HG03442 (cell line): Measurements from ENCODE around the gene FER.
"Not testable (repeated sequence)": the region's sequence is repeated elsewhere in the genome, so short reads cannot be mapped to it uniquely, and the experiment has no call there.

Experiments used
- ATAC-seq: cut with Tn5 transposase; IDR thresholded peaks from one replicate; pipeline ENCODE4 v1.9.1; 2021; ENCODE audit warnings: mild to moderate bottlenecking, moderate library complexity; ENCODE audit not compliant: unreplicated experiment

FER gene

DNA sequence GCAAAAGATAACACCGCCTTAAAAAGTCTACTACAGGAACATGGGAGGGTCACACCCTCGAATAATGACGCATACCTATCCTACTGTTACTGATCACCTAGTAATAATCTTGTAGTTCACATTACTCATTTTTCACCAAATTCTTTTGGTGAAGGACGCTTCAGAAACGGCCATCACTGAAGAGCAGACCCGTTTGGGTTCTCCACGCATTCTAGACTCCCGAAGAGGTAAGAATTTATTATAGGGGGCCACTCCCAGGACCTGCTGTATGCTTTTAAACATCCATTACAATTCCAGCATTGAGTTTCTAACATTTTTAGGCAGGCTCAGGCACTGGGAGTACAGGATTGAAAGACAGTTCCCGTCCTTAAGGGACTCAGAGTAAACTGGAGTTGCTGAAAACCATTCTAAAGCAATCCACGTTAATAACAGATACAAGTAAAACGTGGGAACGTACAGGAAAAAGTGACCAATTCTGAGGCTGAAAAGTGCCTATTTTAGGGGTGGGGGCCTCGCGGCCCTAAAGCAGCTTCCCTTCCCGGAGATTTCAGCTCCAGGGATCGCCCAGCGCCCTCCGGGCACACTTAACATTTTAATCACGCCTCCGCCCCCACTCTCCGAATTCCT is at the start of gene FER:
Gene FER (plus strand): TSS at position 124 of the 627 bp plus-strand sequence. CDS start 50,286 bp downstream, outside the sequence.
- peak; percentile 21 for ATAC-seq

DNA sequence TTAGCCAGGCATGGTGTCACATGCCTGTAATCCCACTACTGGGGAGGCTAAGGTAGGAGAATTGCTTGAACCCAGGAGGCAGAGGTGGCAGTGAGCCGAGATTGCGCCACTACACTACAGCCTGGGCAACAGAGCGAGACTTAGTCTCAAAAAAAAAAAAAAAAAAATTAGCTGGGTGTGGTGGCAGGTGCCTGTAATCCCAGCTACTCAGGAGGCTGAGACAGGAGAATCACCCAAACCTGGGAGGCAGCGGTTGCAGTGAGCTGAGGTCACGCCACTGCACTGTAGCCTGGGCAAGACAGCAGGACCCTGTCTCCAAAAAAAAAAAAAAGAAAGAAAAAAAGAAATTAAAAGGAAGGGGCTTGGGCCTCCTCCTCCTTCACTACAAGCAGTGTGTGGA is 47.3 kb upstream of the FER start:
- not testable (repeated sequence) for ATAC-seq

DNA sequence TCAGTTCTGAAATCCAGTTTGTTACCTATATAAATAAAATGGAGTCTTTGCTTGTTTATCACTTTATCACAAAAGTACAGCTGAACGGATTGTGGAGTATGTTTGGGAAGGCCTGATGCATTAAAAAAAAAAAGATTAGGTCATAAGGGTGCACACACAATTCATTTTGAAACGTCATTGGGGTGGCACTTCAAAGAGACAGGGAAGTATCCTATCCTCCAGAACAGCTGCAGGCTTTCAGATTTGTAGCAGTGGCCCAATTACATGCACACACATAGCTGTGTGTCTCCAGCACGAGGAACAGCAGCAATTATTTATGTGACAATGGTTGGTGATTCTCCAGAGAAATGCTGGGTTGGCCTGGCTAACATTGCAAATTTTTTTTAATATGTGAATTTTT is 46.8 kb upstream of the FER start:
- ATAC-seq = no peak

DNA sequence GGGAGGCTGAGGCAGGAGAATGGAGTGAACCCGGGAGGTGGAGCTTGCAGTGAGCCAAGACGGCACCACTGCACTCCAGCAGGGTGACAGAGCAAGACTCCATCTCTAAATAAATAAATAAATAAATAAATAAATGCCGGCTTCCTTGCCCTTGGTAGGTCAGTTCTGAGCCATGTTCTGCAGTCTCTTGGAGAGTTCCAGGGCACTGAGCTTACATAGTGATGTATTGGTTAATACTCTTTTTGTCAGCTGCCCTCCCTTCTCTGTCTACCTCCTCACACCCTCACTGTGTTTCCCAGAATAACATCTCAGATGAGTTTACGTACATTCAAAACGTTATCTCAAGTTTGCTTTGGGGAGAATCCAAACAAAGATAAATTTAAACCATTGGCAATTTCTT is 45.2 kb upstream of the FER start:
- no peak for ATAC-seq

GRCh38 chr5:108703313-108703712 is 44.4 kb upstream of the FER start:
- no peak for ATAC-seq

DNA sequence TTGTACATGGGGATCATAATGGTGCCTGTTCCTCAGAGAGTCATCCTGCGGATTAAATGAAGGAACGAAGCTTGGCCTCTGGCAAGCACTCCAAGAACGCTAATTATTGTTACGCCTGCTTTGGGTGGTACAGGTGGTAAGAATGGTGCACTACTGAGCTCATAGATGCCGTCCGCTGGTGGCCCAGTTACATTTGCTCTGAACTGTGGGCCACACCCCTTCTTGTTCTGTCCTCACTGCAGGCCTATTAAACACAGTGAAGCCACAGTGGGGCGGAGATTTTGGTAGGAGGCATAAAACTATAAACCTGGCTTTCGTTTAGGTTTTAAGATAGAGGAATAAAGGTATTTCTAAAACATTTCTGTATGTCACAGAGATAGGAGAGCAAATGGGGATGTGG is 40.6 kb upstream of the FER start:
- ATAC-seq = no peak

DNA sequence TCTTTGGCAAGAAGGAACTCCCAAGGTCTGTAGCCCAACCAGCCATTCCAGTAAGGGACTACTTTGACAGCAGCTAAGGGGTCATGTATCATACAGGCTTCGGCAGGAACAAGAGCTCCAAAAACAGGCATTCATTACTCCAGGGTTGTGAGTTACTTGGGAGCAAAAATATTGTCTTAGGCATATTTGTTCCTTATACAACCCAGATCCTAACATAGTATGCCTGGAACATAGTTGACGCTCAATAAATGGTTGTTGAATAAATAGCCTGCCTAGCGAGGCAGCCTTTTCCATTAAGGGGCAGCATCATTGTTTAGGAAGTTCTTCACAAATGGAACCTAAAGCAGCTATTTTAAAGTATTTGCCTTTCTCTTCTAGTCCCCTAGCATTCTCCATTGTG is 35.8 kb upstream of the FER start:
- ATAC-seq = no peak

DNA sequence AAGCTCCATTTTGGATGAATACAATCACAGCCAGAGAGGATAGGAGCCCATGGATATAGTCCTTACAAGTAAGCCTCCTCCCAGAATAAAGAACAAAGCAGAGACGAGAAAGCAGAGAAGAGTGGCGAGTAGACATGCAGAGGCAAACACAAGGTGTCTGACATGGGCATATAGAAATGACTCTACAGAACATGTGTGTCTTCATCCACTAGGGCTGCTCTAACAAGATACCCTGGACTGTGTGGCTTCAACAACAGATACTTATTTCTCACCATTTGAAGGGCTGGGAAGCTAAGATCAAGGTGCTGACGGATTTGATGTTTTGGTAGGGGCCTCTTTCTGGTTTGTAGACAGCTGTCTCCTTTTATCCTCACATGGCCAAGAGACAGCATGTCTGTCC is 32.3 kb upstream of the FER start:
- ATAC-seq = no peak

DNA sequence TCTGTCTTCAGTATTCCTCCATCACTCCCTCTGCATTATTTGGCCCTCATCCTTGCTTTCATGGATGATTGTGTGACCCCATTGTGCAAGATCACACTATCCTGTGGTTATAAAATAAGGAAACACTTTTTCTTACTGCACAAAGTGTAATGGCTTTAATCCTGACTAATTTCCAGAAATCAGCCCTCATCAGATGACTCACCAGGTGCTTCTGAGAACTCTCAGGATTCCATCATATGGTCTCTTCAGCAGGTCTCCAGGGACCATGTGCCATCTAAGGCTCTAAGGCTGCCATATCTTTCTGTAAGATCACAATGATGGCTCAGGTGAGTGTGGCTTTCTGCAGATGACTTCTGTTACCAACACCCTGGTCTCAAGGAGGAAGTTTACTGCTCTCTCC is 27.3 kb upstream of the FER start:
- ATAC-seq = peak; percentile 98

DNA sequence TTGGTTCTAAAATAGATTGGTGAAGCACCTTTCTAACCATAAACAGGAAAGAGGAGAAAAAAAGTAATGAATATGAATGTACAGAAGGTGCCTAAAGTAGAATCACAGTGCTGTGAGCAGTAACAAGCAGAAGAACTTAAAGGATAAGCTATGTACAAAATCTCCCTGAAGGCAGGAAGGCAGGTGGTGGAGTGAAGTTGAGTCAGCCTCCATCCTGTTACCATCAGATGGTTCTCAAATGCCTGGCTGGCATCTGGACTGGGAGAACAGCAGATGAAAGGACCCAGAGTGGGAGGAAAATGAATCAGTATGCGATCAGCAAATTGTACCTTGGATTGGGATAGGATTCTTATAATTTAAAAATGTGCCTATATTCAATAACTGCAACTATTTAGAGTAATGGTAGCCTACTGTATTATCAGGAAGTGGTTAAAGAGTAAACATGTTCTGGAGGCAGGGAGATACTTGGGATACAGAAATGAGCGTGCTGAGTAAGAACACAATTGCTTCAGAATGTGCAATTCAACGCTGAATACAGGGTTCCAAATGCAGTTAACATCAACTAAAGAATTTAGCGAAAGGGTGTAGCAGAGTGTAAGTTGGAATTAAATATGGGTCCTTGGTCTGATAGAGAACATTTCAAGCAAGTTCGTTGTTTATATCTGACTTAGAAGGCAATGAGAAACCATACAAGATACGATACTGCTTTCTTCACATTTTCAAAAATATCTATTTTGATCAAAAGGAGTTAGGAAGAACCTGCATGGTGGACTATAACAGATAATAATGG is 21.1 kb upstream of the FER start:
- ATAC-seq = no peak

GRCh38 chr5:108727236-108727650 is 20.5 kb upstream of the FER start:
- no peak for ATAC-seq

- ATAC-seq = peak; percentile 76
Measured at GRCh38 chr5:108727651-108728565, 19.8 kb upstream of the FER start.

- ATAC-seq = peak; percentile 27
Measured at GRCh38 chr5:108728566-108729241, 19.0 kb upstream of the FER start.

GRCh38 chr5:108729242-108729615 is 18.5 kb upstream of the FER start:
- ATAC-seq = no peak

DNA sequence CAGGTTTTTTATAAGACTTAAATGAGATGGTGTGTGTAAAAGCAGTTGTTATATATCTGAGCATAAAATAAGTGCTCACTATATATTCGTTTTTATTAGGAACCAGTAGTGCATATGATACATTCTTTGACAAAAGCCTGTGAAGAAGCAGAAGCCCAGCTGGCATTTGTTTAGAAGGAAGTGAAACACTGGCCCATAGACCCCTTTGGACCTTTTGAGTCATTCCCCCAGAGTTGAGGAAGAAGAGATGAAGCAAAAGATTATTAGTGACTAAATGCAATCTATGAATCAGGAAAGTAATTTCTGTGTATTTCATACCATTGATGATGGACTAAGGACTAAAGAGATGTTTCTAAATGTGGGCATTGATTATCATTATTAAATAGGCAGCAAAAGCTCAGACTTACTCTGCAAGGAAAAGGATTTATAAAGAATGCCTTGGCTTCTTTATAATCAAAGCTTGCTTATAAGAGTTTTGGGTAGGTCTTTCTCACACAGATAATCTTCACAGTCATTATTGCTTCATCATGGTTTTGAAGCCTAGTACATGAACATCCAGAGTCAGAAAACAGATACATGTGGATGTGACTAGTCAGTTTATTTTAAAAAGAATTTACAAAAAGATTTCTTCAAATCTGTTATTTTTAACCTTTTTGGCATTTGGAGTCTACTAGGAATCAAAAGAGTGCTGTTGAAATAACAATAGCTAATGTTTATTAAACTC is 16.9 kb upstream of the FER start:
- ATAC-seq = peak; percentile 37

DNA sequence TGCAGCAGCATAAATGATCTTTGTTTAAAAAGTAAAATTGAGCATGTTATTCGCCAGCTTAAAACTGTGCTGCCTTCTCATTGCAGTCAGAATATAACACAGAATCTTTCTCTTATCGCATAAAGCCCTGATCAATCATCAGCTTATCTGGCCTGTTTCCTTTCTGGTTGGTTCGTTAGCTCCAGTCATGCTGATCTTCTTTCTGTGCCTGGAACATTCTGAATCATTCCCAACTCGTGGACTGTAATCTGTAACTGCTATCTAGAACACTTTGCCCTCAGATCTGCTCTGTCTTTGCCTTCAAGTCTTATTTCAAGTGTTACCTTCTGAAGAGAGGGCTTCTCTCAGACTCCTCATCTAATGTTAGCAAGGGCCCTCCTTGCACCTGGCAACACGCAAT is 11.9 kb upstream of the FER start:
- no peak for ATAC-seq

GRCh38 chr5:108736855-108737254 is 10.8 kb upstream of the FER start:
- no peak for ATAC-seq

- ATAC-seq = no peak
Measured at GRCh38 chr5:108739376-108739775, 8.3 kb upstream of the FER start.

- ATAC-seq = no peak
Measured at GRCh38 chr5:108739906-108740305, 7.8 kb upstream of the FER start.

GRCh38 chr5:108743319-108743718 is 4.4 kb upstream of the FER start:
- ATAC-seq = no peak
